ENCODE data around the gene IGSF3.

IGSF3 gene

DNA sequence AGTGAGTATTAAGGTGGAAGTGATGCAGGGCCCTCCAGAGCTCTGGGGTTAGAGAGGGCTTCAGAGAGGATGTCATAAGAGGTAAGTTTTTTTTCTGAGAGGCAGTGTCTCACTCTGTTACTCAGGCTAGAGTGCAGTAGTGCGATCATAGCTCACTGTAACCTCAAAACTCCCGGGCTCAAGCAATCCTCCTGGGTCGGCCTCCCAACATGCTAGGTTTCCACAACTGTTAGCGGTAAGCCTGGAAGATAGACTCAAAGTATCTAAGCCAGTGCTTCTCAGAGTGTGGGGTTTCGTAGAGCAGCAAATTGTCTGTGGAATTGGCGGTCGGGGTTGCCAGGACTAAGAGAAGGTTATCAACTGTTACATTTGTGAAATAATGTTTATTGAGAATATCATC lies 18.6 kb upstream of the IGSF3 start:
- DNase-seq: no peak

DNA sequence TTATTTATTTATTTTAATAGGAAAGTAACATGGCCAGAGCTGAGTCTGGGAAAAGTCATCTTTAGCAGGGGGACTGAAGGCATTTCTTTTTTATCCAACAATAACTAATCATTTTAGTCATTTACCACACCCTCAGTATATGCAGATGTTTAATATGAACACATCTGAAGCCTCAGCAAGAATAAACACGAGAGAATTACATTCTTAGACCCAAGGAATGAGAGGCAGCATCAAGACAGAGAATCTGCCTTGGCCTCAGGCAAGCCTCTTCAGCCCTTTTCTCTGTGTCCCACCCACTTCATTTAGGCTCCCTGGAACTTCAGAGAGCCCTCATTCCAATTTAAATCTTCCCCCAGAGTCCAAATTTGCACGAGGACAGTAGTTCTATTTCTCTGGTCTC lies 17.0 kb upstream of the IGSF3 start:
- DNase-seq: no peak

DNA sequence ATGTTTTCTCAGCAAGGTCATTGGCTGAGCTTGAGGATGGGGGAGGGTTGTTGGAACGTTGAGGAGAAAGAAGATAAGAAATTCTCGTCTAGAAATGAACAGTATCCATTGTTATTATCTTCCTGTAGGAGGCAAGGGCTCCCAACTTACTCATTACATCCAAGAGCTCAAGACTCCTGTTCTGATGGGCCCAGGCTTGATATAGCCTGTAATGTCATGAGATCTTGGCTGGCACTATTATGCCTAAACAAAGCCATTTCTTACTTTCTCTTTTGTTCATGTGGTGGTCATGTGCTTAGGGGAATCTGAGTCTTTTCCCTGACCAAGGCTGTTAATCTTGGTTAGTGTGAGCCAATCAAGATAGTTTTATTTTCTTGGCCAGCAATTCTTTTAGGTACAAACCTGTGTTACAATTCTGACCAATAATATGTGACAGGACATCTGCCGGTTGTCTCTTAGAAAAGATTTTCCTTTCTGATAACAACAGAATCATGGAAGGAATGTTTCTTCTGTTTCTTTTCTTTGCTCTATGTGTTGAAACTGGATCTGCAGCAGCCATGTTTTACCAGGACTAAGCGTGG lies 15.2 kb upstream of the IGSF3 start:
- no peak for DNase-seq

- DNase-seq: no peak
Observed at GRCh38 chr1:116681343-116681899, 13.9 kb upstream of the IGSF3 start.

DNA sequence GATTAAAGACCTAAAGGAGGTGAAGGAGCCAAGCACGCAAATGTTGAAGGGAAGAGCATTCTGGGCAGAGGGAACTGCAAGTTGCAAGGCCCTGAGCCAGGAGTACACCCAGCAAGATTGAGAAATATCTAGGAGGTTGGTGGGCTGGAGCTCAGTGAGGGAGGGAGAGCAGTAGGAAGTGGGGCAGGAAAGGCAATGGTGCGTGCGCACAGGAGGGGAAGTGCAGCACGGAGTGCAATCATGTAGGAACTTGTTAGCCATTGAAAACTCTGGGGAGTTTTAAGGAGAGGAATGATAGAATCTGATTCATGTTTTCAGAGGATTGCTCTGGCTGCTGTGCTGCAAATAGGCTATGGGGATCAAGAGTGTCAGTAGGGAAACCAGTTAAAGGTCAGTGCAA lies 13.2 kb upstream of the IGSF3 start:
- DNase-seq: no peak

GRCh38 chr1:116679828-116680628 lies 12.5 kb upstream of the IGSF3 start:
- DNase-seq: no peak

GRCh38 chr1:116679091-116679827 lies 11.7 kb upstream of the IGSF3 start:
- no peak for DNase-seq

DNA sequence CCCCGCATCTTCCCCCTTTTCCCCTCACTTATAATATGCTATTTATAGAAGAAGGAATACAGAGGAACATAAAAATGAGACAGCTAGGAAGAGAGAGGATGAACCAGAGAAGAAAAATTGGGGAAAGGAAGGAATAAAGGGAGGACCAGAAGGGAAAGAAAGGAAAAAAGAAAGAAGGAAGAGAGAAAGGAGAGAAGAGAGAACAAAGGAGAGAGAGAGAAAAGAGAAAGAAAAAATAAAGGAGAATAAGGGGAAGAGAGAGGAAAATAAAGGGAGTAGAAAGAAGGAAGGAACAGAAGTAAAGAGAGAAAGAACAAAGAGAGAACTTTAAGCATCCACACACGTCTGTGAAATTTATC lies 11.2 kb upstream of the IGSF3 start:
- DNase-seq: no peak

DNA sequence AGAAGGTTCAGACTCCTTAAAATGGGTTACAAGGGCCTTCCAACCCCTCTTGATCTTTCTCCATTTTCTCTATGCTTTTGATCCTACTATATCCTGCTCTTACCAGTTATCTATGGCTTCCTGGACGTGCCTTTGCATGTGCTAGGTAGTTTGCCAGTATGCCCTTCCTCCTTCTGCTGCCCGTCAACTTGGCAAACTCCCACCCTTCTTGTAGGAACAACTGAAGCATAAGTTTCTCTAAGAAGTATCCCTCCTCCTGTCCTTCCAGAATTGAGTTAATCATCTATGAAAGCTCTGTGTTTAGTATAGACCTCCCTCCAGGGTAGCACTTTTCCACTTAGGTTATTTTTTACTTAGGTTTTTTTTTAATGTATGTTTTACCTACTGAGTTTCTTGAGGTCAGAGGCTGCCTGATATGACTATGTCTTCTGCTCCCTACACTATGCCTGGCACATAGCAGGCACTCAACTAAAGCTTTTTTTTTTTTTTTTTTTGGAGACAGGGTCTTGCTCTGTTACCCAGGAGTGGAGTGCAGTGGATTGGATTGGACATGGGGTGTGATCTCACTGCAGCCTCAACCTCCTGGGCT lies 10.0 kb upstream of the IGSF3 start:
- DNase-seq: no peak

DNA sequence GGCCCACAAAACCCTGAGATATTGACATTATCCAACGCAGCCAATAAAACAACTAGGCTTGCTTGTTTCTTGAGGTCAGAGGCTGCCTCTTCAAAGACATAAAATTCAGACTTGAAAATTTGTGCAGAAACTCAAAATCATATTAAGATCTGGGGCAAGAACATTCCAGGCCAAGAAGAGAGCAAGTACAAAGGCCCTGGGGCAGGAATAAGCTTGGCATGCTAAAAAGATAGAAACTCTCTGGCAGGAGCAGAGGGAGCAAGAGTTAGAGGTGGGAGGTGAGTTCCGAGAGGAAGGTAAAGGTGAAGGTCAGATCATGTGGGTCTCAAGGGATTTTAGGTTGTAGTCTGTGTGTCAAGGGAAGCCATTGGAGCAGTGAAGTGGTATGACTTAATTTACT lies 8.8 kb upstream of the IGSF3 start:
- DNase-seq: no peak

GRCh38 chr1:116674751-116675150 lies 7.2 kb upstream of the IGSF3 start:
- DNase-seq: no peak

DNA sequence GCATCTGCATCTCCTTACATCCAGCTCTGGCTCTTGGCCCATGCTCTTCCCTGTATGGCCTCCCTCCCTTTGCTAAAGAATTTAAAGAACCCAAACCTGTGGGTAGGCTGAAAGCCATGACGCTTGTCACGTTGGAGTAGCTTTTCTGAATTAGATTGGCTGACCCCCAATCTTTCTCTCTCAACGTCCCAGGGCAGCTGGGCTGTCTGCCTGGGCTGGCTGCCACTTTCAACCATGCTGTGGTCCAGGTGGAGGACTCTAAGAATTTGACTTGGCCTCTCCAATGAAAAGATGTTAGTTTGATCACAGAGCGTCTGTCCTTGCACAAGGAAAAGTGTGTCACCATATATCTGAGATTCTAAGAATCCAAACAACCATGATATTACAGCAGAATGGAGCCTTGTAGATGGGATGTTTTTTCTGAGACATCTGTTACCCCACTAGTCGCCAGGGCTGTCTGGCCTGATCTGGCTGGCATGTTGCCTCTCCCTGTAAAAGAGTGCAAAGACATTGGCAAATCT lies 6.5 kb upstream of the IGSF3 start:
- DNase-seq: no peak

DNA sequence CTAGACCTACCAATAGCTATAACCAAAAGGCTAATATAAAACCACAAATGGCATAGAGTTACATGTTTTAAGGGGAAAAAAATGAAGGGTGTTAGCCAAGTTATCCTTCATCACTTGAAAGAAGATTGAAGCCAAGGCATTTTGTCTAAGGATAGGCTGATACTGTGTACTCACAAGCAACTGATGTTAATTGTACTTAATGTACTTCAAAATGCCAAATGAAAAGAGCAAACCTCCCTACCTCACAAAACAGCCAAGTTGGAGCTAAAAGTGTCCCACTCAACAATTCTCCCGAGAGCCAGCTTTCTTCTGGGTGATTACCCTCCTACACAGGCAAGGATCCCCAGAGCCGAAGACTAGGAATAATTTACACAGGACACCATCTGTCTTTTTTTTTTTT lies 4.4 kb upstream of the IGSF3 start:
- no peak for DNase-seq

DNA sequence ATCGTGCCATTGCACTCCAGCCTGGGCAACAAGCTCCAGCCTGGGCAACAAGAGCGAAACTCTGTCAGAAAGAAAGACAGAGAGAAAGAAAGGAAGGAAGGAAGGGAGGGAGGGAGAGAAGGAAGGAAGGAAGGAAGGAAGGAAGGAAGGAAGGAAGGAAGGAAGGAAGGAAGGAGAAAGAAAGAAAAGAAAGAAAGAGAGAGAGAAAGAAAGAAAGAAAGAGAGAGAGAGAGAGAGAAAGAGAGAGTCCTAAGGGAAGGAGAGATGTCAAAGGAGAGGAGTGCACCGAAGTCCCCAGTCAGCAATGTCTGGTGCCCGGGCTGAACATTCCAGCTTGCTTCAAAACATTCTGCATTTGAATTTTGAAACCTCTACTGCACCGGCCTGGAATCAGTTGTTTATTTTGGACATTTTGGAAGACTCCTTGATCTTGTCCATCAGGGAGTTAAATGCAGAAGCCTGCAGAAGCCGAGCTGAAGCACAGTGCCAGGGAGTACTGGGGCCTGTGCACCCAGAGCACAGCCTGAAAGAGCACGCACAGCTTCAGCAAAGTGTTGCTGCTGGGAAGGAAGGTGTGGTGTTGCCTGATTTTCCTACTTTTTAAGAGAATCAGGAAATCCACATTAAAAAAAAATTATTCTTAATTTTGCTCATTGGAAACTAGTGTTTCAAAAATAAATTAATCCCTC lies 3.7 kb upstream of the IGSF3 start:
- no peak for DNase-seq

- DNase-seq: no peak
Observed at GRCh38 chr1:116668277-116668676, 744 bp upstream of the IGSF3 start.

DNA sequence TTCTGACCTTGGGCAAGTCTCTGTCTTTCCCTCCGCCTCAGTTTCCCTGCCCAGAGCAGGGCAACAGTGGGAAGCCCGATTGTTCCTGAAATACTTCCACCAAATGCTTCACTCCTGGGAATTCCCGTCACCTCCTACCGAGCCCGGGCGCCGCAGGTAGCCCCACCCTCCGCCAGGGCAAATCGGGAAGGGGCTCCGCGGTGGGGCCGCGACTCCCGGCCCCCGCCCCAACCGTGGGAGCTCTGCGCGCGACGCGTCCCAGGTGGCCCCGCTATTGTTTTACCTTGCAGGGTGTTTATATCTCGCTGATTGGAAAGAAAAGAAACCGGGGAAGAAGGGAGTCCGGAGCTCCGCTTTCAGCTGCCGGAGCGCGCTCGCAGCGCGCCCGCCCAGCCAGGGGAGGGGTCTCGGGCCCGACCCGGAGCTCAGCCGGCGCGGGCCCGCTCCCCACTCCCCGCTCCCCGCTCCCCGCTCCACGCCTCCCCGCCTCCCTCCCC lies 407 bp downstream of the IGSF3 start:
- peak in 1 of 2 experiments; percentile 24 for DNase-seq

DNA sequence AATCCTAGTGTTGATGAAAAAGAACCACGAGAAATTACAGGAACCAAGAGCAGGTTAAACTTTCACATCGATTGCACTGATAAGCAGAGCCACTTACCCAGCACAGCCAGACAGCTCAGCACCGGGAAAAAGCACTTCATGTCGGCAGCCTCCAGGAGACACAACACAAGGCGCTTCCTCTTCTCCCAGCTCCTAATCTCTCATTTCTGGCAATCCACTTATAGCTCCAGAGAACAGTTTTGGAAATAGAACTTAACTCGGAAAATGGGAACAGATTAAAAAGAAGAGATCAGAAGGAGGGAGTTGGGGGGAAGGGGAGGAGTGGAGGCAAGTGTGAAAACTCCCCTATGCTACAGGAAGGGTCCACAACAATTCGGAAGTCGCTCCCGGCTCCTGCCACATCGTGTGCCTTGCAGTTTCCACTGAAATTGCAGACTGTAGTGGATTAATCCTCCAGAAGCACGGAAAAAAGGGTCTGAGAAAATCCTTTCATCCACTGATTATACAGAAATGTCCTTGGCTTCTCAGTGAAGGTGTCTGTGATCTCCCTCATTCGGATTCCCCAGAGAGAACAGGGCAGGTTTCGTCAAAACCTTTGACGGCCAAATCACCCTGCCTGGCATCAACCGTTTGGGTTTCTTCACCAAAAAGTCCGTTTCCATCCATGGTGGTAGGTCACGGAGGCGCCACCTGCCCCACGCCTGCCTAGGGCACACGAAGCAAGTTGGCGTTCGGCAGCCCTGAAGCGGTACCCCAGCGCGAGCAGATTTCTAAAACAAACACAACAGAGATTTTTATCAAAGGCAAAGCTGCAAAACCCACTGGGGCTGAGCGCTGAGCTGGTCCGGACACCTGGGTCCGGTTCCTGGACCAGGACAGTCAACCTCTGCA lies 1.1 kb downstream of the IGSF3 start:
- no peak for DNase-seq

DNA sequence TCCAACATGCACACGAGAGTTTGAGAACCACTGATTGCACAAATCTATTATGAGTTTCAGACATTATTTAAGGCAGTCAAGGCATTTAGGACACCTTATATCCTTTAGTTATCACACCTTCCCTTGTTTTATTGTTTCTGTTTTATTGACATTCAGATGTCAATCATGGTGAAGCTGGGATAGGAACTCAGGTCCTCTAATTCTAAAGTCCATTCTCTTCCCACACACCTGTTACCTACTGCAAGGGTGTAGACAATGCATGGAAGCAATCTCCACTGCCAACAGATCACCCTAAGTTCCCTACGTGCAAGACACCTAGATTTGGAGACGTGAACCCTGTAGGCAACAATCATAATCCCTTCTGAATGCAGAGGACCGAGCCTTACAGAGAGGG lies 2.6 kb downstream of the IGSF3 start:
- no peak for DNase-seq

DNA sequence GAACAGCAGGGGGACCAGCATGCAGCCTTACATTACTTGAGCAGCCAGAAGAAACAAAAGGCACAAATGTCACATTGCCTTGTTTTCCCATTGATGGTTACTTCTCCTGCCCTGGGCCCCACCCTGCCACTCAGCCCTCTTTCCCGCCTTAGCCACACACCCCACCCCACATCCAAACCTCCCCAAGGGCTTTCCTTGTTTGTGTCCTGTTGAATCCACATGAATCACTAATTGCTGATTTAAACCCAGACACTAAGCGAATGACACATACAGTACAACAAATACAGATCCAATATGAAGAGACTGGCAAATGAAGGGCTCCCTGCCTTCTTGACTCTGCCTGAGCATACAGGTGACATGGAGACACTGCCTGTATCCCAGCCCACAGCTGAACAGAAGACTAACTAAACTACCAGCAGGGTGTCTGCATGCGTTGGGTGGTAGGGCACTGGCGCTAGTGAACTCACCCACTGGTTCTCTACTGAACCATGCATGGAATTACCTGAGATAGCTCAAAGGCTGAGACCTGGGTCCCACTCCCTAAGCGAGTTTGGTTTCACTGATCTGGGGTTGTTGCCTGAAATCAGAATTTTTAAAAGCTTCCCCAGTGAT lies 3.1 kb downstream of the IGSF3 start:
- DNase-seq: peak in 1 of 2 experiments; percentile 37

GRCh38 chr1:116663821-116664220 lies 3.7 kb downstream of the IGSF3 start:
- DNase-seq: no peak

- no peak for DNase-seq
Observed at GRCh38 chr1:116661633-116662032, 5.9 kb downstream of the IGSF3 start.
